SK-N-SH (cell line): ENCODE results near the gene GALNT18. TPM values are rescaled to one million over a fixed set of nuclear protein-coding genes. Genes with fewer than 3 reads are reported as not detected.

Experiments
- CTCF ChIA-PET: fragments of 300-600, 350-600 bp; formaldehyde crosslinking; extraction: SDS; loops from one replicate; lab custom pipeline; 2021; lab: Yijun Ruan, JAX
- POLR2A ChIA-PET: fragments of 350-600 bp; sonication (Branson Sonifier 250); formaldehyde crosslinking; extraction: SDS; loops from one replicate; lab custom pipeline; 2020; ENCODE audit warnings: antibody characterized with exemption, inconsistent platforms; lab: Yijun Ruan, JAX
- DNase-seq: peaks from one replicate; pipeline ENCODE4 v3.0.0; 2012
- H2AFZ ChIP-seq: fragments of 200-600 bp; sonication (generic); 2 replicates; pipeline ENCODE4 v1.8.1; 2016; ENCODE audit warnings: antibody characterized with exemption, mild to moderate bottlenecking, low read depth
- H3F3A ChIP-seq: fragments of 200-600 bp; sonication (generic); replicated peaks from 2 replicates; pipeline ENCODE3; 2016; ENCODE audit warnings: antibody characterized with exemption, mild to moderate bottlenecking; ENCODE audit not compliant: insufficient read depth
- H3K27ac ChIP-seq, 2 experiments: fragments of 200-500 bp in 1 of 2; fragments of 200-600 bp in 1 of 2; sonication (Bioruptor generic) in 1 of 2; sonication (generic), shearing (Covaris generic) in 1 of 2; 2 replicates each; pipeline versions ENCODE4 v1.5.1 to v1.6.1; 2014 to 2016; ENCODE audit warnings: low read depth in 2 of 2, inconsistent platforms in 1 of 2, low read length in 1 of 2, mild to moderate bottlenecking in 1 of 2, mixed read lengths in 1 of 2
- H3K27me3 ChIP-seq: fragments of 200-600 bp; sonication (generic), shearing (Covaris generic); 2 replicates; pipeline ENCODE4 v1.6.1; 2016; ENCODE audit warnings: mixed run types; ENCODE audit not compliant: insufficient read depth
- H3K36me3 ChIP-seq, 2 experiments: fragments of 200-500 bp in 1 of 2; fragments of 200-600 bp in 1 of 2; sonication (Bioruptor generic) in 1 of 2; sonication (generic) in 1 of 2; replicated peaks in 1 of 2; 2 replicates each; pipeline versions ENCODE3 to v1.5.1; 2014 to 2016; ENCODE audit warnings: low read length in 1 of 2, mild to moderate bottlenecking in 1 of 2; ENCODE audit not compliant: insufficient read depth in 2 of 2, control insufficient read depth in 1 of 2
- H3K4me1 ChIP-seq, 2 experiments: fragments of 200-500 bp in 1 of 2; fragments of 200-600 bp in 1 of 2; sonication (Bioruptor generic) in 1 of 2; sonication (generic), shearing (Covaris generic) in 1 of 2; 2 replicates each; pipeline versions ENCODE4 v1.5.1 to v1.6.1; 2014 to 2016; ENCODE audit warnings: low read depth in 1 of 2, low read length in 1 of 2, mixed run types in 1 of 2; ENCODE audit not compliant: insufficient read depth in 2 of 2, control insufficient read depth in 1 of 2
- H3K4me2 ChIP-seq: fragments of 200-600 bp; sonication (generic), shearing (Covaris generic); 2 replicates; pipeline ENCODE4 v1.6.1; 2017; ENCODE audit warnings: mixed run types
- H3K4me3 ChIP-seq, 2 experiments: fragments of 200-500 bp in 1 of 2; fragments of 200-600 bp in 1 of 2; sonication (Bioruptor generic) in 1 of 2; sonication (generic), shearing (Covaris generic) in 1 of 2; 2 replicates each; pipeline versions ENCODE4 v1.5.1 to v1.8.1; 2014 to 2016; ENCODE audit warnings: low read depth in 2 of 2, inconsistent platforms in 1 of 2, low read length in 1 of 2, mild to moderate bottlenecking in 1 of 2, mixed read lengths in 1 of 2, moderate library complexity in 1 of 2
- H3K79me2 ChIP-seq: fragments of 200-600 bp; sonication (generic); 2 replicates; pipeline ENCODE4 v1.8.1; 2017; ENCODE audit warnings: mild to moderate bottlenecking; ENCODE audit not compliant: insufficient read depth
- H3K9ac ChIP-seq: fragments of 200-600 bp; sonication (generic); 2 replicates; pipeline ENCODE4 v1.6.1; 2017; ENCODE audit warnings: mixed run types
- H3K9me2 ChIP-seq: fragments of 200-600 bp; sonication (generic); 2 replicates; pipeline ENCODE4 v1.6.1; 2017; ENCODE audit warnings: mixed run types
- H3K9me3 ChIP-seq: fragments of 200-600 bp; sonication (generic); 2 replicates; pipeline ENCODE4 v1.6.1; 2017; ENCODE audit warnings: mixed run types, mild to moderate bottlenecking, moderate library complexity
- H4K20me1 ChIP-seq: fragments of 200-600 bp; sonication (generic); 2 replicates; pipeline ENCODE4 v1.6.1; 2017; ENCODE audit warnings: mild to moderate bottlenecking, mixed run types; ENCODE audit not compliant: insufficient read depth
- CHD2 ChIP-seq: fragments of 150-350 bp; IDR thresholded peaks from 2 replicates; pipeline ENCODE4 v1.6.1; 2018; ENCODE audit warnings: low read length; ENCODE audit not compliant: partially characterized antibody
- ELF1 ChIP-seq: IDR thresholded peaks from 2 replicates; pipeline ENCODE4 v1.4.0; 2012
- FOSL2 ChIP-seq: IDR thresholded peaks from 2 replicates; pipeline ENCODE4 v1.4.0; 2012; ENCODE audit warnings: low read depth, mild to moderate bottlenecking, moderate library complexity, borderline replicate concordance
- FOXJ3 ChIP-seq: sonication (generic); formaldehyde crosslinking; IDR thresholded peaks from 2 replicates; pipeline ENCODE4 v1.5.1; 2020; ENCODE audit warnings: mild to moderate bottlenecking, missing genetic modification reagents
- GABPA ChIP-seq: IDR thresholded peaks from 2 replicates; pipeline ENCODE4 v1.4.0; 2012; ENCODE audit warnings: low read depth, mild to moderate bottlenecking
- GATA2 ChIP-seq: sonication (generic); formaldehyde crosslinking; IDR thresholded peaks from 2 replicates; pipeline ENCODE4 v1.5.0; 2020; ENCODE audit warnings: mild to moderate bottlenecking, missing genetic modification reagents
- MEF2A ChIP-seq: IDR thresholded peaks from 2 replicates; pipeline ENCODE4 v1.4.0; 2012; ENCODE audit warnings: low read depth, borderline replicate concordance
- MXI1 ChIP-seq: IDR thresholded peaks from 2 replicates; pipeline ENCODE4 v1.6.1; 2012; ENCODE audit warnings: mild to moderate bottlenecking, low read depth, low read length, improper control_type of control experiment
- NFIC ChIP-seq: IDR thresholded peaks from 2 replicates; pipeline ENCODE4 v1.4.0; 2012; ENCODE audit warnings: borderline replicate concordance
- NRF1 ChIP-seq: IDR thresholded peaks from 2 replicates; pipeline ENCODE4 v1.6.1; 2012; ENCODE audit warnings: low read depth, mild to moderate bottlenecking, low read length
- POLR2AphosphoS5 ChIP-seq: IDR thresholded peaks from 2 replicates; pipeline ENCODE4 v1.6.1; 2012; ENCODE audit warnings: low read depth, low read length
- RCOR1 ChIP-seq: fragments of 150-350 bp; IDR thresholded peaks from 2 replicates; pipeline ENCODE4 v1.6.1; 2017; ENCODE audit warnings: antibody characterized with exemption, low read length
- RFX5 ChIP-seq: IDR thresholded peaks from 2 replicates; pipeline ENCODE4 v1.6.1; 2012; ENCODE audit warnings: mild to moderate bottlenecking, improper control_type of control experiment, low read length
- RXRA ChIP-seq: IDR thresholded peaks from 2 replicates; pipeline ENCODE4 v1.4.0; 2012; ENCODE audit warnings: low read depth, mild to moderate bottlenecking, borderline replicate concordance
- SIN3A ChIP-seq: IDR thresholded peaks from 2 replicates; pipeline ENCODE4 v1.6.1; 2012; ENCODE audit warnings: low read depth, mild to moderate bottlenecking, low read length, moderate library complexity, borderline replicate concordance
- SMC3 ChIP-seq: IDR thresholded peaks from 2 replicates; pipeline ENCODE4 v1.6.1; 2012; ENCODE audit warnings: low read depth, low read length, improper control_type of control experiment
- TCF12 ChIP-seq: IDR thresholded peaks from 2 replicates; pipeline ENCODE4 v1.4.0; 2012
- TEAD4 ChIP-seq: IDR thresholded peaks from 2 replicates; pipeline ENCODE4 v1.4.0; 2012; ENCODE audit warnings: mild to moderate bottlenecking, borderline replicate concordance; ENCODE audit not compliant: insufficient read depth
- USF1 ChIP-seq: IDR thresholded peaks from 2 replicates; pipeline ENCODE4 v1.4.0; 2012; ENCODE audit warnings: low read depth, borderline replicate concordance
- YY1 ChIP-seq: IDR thresholded peaks from 2 replicates; pipeline ENCODE4 v1.4.0; 2012; ENCODE audit warnings: low read depth, mild to moderate bottlenecking
- WGBS: methylation state at CpG from one replicate; pipeline ENCODE4 v1.1.6; 2017; ENCODE audit warnings: low lambda C conversion rate; 5-methylcytosine and 5-hydroxymethylcytosine counted together
- polyA plus RNA-seq, 3 experiments: library from polyadenylated mRNA; depleted of rRNA; stranded (reverse); fragments of >200 nt; gene quantifications; 2 replicates each; pipeline ENCODE4 v1.2.3, GENCODE V29; 2012
- TF ChIP-seq, protein P1 (sequence below): IDR thresholded peaks from 2 replicates; pipeline ENCODE4 v1.4.0; 2012; ENCODE audit warnings: low read depth
- TF ChIP-seq, protein P2 (sequence below): IDR thresholded peaks from 2 replicates; pipeline ENCODE4 v1.6.1; 2012; ENCODE audit warnings: mild to moderate bottlenecking, low read depth, low read length, moderate library complexity

GALNT18 gene
- polyA plus RNA-seq, 1 of the 3 experiments (the other 2 are of a cell fraction), result 0.64 TPM

- Histone ChIP-seq H3K27me3 (no peaks in the 10 kb centered on the region), H3K9ac (no peak overlapping the region), H3K36me3 (no peaks in the 10 kb centered on the region), H3K4me1 (peaks cover 0 to 52% of the 10 kb centered on the region in 2 experiments; a peak in 1 of 4 replicates), H4K20me1 (no peaks in the 10 kb centered on the region), H3K9me3 (no peaks in the 10 kb centered on the region), H3K4me3 (no peak overlapping the region), H3K27ac (peak overlapping the region in 1 of 2 experiments; percentile 30; a peak in 1 of 4 replicates), H3K79me2 (no peaks in the 10 kb centered on the region), H2AFZ (no peak overlapping the region), H3F3A (peaks cover 5% of the 10 kb centered on the region), H3K4me2 (no peak overlapping the region), H3K9me2 (no peaks in the 10 kb centered on the region)
- no peak for DNase-seq
- 63% methylated on average over 3 of the region's 5 CpGs for WGBS
- CTCF ChIA-PET, result interaction anchor here (0.6 to 1.6 kb wide), 3 partner anchors 10 to 448 kb away, joined by 3 to 8 read pairs (median 3); no protein-coding TSS in a partner anchor
- TF ChIP-seq MEF2A (no peak), RFX5 (no peak), RCOR1 (no peak), SMC3 (no peak), MXI1 (no peak), YY1 (no peak), NRF1 (no peak), USF1 (no peak), TCF12 (no peak), TEAD4 (no peak), NFIC (no peak), FOXJ3 (CRISPR knock-in tag) (no peak), SIN3A (no peak), RXRA (no peak), GABPA (no peak), GATA2 (no peak), FOSL2 (no peak), POLR2AphosphoS5 (no peak)
- TF ChIP-seq, protein P1, sequence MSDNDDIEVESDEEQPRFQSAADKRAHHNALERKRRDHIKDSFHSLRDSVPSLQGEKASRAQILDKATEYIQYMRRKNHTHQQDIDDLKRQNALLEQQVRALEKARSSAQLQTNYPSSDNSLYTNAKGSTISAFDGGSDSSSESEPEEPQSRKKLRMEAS, result no peak
- POLR2A ChIA-PET, result interaction anchor here (2.1 kb wide), 1 partner anchor 39 kb away, joined by 6 read pairs; the partner anchor contains the start of gene GALNT18
Measured at GRCh38 chr11:11582011-11582701, 39.6 kb downstream of the GALNT18 start.

- ChIA-PET POLR2A (interaction anchor here (2.1 kb wide), 1 partner anchor 40 kb away, joined by 6 read pairs; the partner anchor contains the start of gene GALNT18), CTCF (interaction anchor here (0.6 kb wide), 2 partner anchors 113 to 447 kb away, joined by 3 read pairs; no protein-coding TSS in a partner anchor)
- H3K9me3 ChIP-seq, result no peaks in the 10 kb centered on the region
- no peak for DNase-seq
- peaks cover 5% of the 10 kb centered on the region for H3F3A ChIP-seq
- no peak overlapping the region for H2AFZ ChIP-seq
- no peak overlapping the region for H3K9ac ChIP-seq
- peaks cover 0 to 58% of the 10 kb centered on the region in 2 experiments; a peak in 1 of 4 replicates for H3K4me1 ChIP-seq
- H3K4me3 ChIP-seq, result no peak overlapping the region
- TF ChIP-seq, protein P2, sequence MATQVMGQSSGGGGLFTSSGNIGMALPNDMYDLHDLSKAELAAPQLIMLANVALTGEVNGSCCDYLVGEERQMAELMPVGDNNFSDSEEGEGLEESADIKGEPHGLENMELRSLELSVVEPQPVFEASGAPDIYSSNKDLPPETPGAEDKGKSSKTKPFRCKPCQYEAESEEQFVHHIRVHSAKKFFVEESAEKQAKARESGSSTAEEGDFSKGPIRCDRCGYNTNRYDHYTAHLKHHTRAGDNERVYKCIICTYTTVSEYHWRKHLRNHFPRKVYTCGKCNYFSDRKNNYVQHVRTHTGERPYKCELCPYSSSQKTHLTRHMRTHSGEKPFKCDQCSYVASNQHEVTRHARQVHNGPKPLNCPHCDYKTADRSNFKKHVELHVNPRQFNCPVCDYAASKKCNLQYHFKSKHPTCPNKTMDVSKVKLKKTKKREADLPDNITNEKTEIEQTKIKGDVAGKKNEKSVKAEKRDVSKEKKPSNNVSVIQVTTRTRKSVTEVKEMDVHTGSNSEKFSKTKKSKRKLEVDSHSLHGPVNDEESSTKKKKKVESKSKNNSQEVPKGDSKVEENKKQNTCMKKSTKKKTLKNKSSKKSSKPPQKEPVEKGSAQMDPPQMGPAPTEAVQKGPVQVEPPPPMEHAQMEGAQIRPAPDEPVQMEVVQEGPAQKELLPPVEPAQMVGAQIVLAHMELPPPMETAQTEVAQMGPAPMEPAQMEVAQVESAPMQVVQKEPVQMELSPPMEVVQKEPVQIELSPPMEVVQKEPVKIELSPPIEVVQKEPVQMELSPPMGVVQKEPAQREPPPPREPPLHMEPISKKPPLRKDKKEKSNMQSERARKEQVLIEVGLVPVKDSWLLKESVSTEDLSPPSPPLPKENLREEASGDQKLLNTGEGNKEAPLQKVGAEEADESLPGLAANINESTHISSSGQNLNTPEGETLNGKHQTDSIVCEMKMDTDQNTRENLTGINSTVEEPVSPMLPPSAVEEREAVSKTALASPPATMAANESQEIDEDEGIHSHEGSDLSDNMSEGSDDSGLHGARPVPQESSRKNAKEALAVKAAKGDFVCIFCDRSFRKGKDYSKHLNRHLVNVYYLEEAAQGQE, result no peak
- TF ChIP-seq GABPA, result no peak
- TF ChIP-seq GATA2, result no peak
- TF ChIP-seq RFX5, result no peak
- TF ChIP-seq ELF1, result no peak
- no peak for TF ChIP-seq CHD2
- no peak overlapping the region for H3K4me2 ChIP-seq
- H3K27me3 ChIP-seq, result no peaks in the 10 kb centered on the region
- H3K9me2 ChIP-seq, result no peaks in the 10 kb centered on the region
- no peaks in the 10 kb centered on the region for H3K79me2 ChIP-seq
- H3K36me3 ChIP-seq, result no peaks in the 10 kb centered on the region
- 69% methylated on average over 2 of the region's 4 CpGs for WGBS
- peak overlapping the region in 1 of 2 experiments; percentile 87; a peak in 2 of 4 replicates for H3K27ac ChIP-seq
- H4K20me1 ChIP-seq, result no peaks in the 10 kb centered on the region
Measured at GRCh38 chr11:11581481-11581880, 40.3 kb downstream of the GALNT18 start.
